HCT116 (cell line): ENCODE results near the gene ACE2. TPM values are rescaled to one million over a fixed set of nuclear protein-coding genes. Genes with fewer than 3 reads are reported as not detected.

Experiments used
- ATAC-seq: fragments of 200-7000 bp; cut with Tn5 transposase; 2 replicates; pipeline ENCODE4 v1.9.1; 2020; ENCODE audit warnings: mild to moderate bottlenecking, moderate library complexity
- BruUV-seq: library from RNA; stranded (reverse); fragments of 400-500 nt; replicated peaks from 2 replicates; lab custom pipeline; 2021; lab: Mats Ljungman, UMichigan
- CTCF ChIA-PET: fragments of 300-600 bp; sonication (Branson Sonifier 250); formaldehyde crosslinking; loops from one replicate; lab custom pipeline; 2021; ENCODE audit warnings: antibody characterized with exemption; lab: Charles Lee
- POLR2A ChIA-PET: fragments of 300-600, 350-600 bp; sonication (Branson Sonifier 250); formaldehyde crosslinking; loops from one replicate; lab custom pipeline; 2021; ENCODE audit warnings: antibody characterized with exemption; lab: Charles Lee
- RAD21 ChIA-PET, 2 experiments: fragments of 300-600 bp; sonication (Branson Sonifier 250); formaldehyde crosslinking; loops; one replicate each; lab custom pipeline; 2023; ENCODE audit warnings: low total read pairs in 2 of 2; ENCODE audit not compliant: uncharacterized antibody in 2 of 2, unreplicated experiment in 2 of 2, low non-redundant PET in 1 of 2; lab: Charles Lee
- DNase-seq: peaks from one replicate; pipeline ENCODE4 v3.0.0-alpha.2; 2010; ENCODE audit warnings: low read depth, low spot score
- H2AFZ ChIP-seq: fragments of 200-600 bp; shearing (Covaris generic), sonication (generic); 2 replicates; pipeline ENCODE4 v1.6.1; 2017; ENCODE audit warnings: low read depth, mixed run types, mixed read lengths, antibody characterized with exemption, low read length; ENCODE audit not compliant: poor library complexity, severe bottlenecking
- H3K27ac ChIP-seq: 2 replicates; pipeline ENCODE4 v1.5.1; 2012; ENCODE audit warnings: low read depth, low read length
- H3K27me3 ChIP-seq: fragments of 200-600 bp; sonication (generic); 2 replicates; pipeline ENCODE4 v1.6.1; 2016; ENCODE audit warnings: mixed run types, low read length, mixed read lengths; ENCODE audit not compliant: insufficient read depth
- H3K36me3 ChIP-seq, 2 experiments: fragments of 200-500 bp in 1 of 2; fragments of 200-600 bp in 1 of 2; sonication (Bioruptor generic) in 1 of 2; sonication (generic) in 1 of 2; 2 replicates each; pipeline versions ENCODE4 v1.5.1 to v1.6.1; 2014 to 2016; ENCODE audit warnings: low read length in 2 of 2, inconsistent platforms in 1 of 2, mixed read lengths in 1 of 2, mixed run types in 1 of 2; ENCODE audit not compliant: insufficient read depth in 2 of 2, control insufficient read depth in 1 of 2
- H3K4me1 ChIP-seq, 2 experiments: fragments of 200-600 bp in 1 of 2; sonication (generic) in 1 of 2; 2 replicates each; pipeline versions ENCODE4 v1.5.1 to v1.6.1; 2012 to 2017; ENCODE audit warnings: low read length in 2 of 2, inconsistent platforms in 1 of 2, mild to moderate bottlenecking in 1 of 2, mixed read lengths in 1 of 2, mixed run types in 1 of 2, moderate library complexity in 1 of 2; ENCODE audit not compliant: insufficient read depth in 2 of 2, control insufficient read depth in 1 of 2
- H3K4me2 ChIP-seq: fragments of 200-600 bp; sonication (generic); 2 replicates; pipeline ENCODE4 v1.6.1; 2017; ENCODE audit warnings: mixed run types, low read length, mixed read lengths
- H3K4me3 ChIP-seq, 2 experiments: fragments of 200-600 bp in 1 of 2; sonication (generic) in 1 of 2; replicated peaks in 1 of 2; 2 replicates each; pipeline ENCODE4 v1.5.1; 2011 to 2016; ENCODE audit warnings: low read length in 2 of 2, control low read depth in 1 of 2, low read depth in 1 of 2, mild to moderate bottlenecking in 1 of 2, mixed read lengths in 1 of 2, mixed run types in 1 of 2
- H3K79me2 ChIP-seq: fragments of 200-600 bp; sonication (generic); 2 replicates; pipeline ENCODE4 v1.6.1; 2017; ENCODE audit warnings: mild to moderate bottlenecking, mixed run types, low read length, moderate library complexity, mixed read lengths; ENCODE audit not compliant: insufficient read depth
- H3K9ac ChIP-seq: fragments of 200-600 bp; sonication (generic); 2 replicates; pipeline ENCODE4 v1.6.1; 2016; ENCODE audit warnings: low read length, mixed read lengths
- H3K9me2 ChIP-seq: fragments of 200-600 bp; sonication (generic), shearing (Covaris generic); 2 replicates; pipeline ENCODE4 v1.6.1; 2017; ENCODE audit warnings: mixed run types, mild to moderate bottlenecking, moderate library complexity; ENCODE audit not compliant: insufficient read depth
- H3K9me3 ChIP-seq, 2 experiments: fragments of 200-500 bp in 1 of 2; fragments of 200-600 bp in 1 of 2; sonication (Bioruptor generic) in 1 of 2; sonication (generic) in 1 of 2; 2 replicates each; pipeline ENCODE4 v1.6.1; 2014 to 2017; ENCODE audit warnings: low read length in 2 of 2, mixed read lengths in 2 of 2, inconsistent platforms in 1 of 2, low read depth in 1 of 2, mild to moderate bottlenecking in 1 of 2, mixed run types in 1 of 2, moderate library complexity in 1 of 2; ENCODE audit not compliant: control insufficient read depth in 1 of 2, insufficient read depth in 1 of 2
- H4K20me1 ChIP-seq: fragments of 200-600 bp; sonication (generic), shearing (Covaris generic); 2 replicates; pipeline ENCODE4 v1.6.1; 2017; ENCODE audit warnings: mixed run types, mild to moderate bottlenecking, moderate library complexity; ENCODE audit not compliant: insufficient read depth
- ATF3 ChIP-seq: IDR thresholded peaks from 2 replicates; pipeline ENCODE4 v1.6.1; 2012
- CBX3 ChIP-seq: IDR thresholded peaks from 2 replicates; pipeline ENCODE4 v1.6.1; 2012; ENCODE audit warnings: low read depth
- CTCF ChIP-seq, 3 experiments: fragments of 200-600 bp in 1 of 3; sonication (generic) in 1 of 3; IDR thresholded peaks in 2 of 3; conservative IDR thresholded peaks in 1 of 3; 2 replicates each; pipeline ENCODE4 v1.5.1; 2012 to 2017; ENCODE audit warnings: low read depth in 2 of 3, low read length in 2 of 3, antibody characterized with exemption in 1 of 3, borderline replicate concordance in 1 of 3, control low read depth in 1 of 3, mild to moderate bottlenecking in 1 of 3, mixed read lengths in 1 of 3, mixed run types in 1 of 3, moderate library complexity in 1 of 3; ENCODE audit not compliant: insufficient read depth in 1 of 3
- ELF1 ChIP-seq: IDR thresholded peaks from 2 replicates; pipeline ENCODE4 v1.6.1; 2012; ENCODE audit warnings: low read depth, borderline replicate concordance
- JUND ChIP-seq: IDR thresholded peaks from 2 replicates; pipeline ENCODE4 v1.6.1; 2012
- POLR2A ChIP-seq: IDR thresholded peaks from 2 replicates; pipeline ENCODE4 v1.7.0; 2011; ENCODE audit warnings: borderline replicate concordance; ENCODE audit not compliant: insufficient read depth, insufficient read length; ENCODE audit errors: extremely low read depth
- RAD21 ChIP-seq: IDR thresholded peaks from 2 replicates; pipeline ENCODE4 v1.6.1; 2012; ENCODE audit warnings: low read depth, mild to moderate bottlenecking
- REST ChIP-seq: IDR thresholded peaks from 2 replicates; pipeline ENCODE4 v1.6.1; 2012; ENCODE audit warnings: low read depth
- SIN3A ChIP-seq: IDR thresholded peaks from 2 replicates; pipeline ENCODE4 v1.6.1; 2012; ENCODE audit warnings: low read depth
- SRF ChIP-seq: IDR thresholded peaks from 2 replicates; pipeline ENCODE4 v1.6.1; 2012; ENCODE audit warnings: low read depth
- YY1 ChIP-seq: IDR thresholded peaks from 2 replicates; pipeline ENCODE4 v1.6.1; 2011; ENCODE audit warnings: low read length, low read depth, moderate library complexity, mild to moderate bottlenecking; ENCODE audit not compliant: insufficient replicate concordance; ENCODE audit errors: extremely low read depth
- ZBTB33 ChIP-seq: IDR thresholded peaks from 2 replicates; pipeline ENCODE4 v1.6.1; 2011; ENCODE audit warnings: mild to moderate bottlenecking, low read length, moderate library complexity; ENCODE audit not compliant: insufficient replicate concordance; ENCODE audit errors: extremely low read depth
- ZFX ChIP-seq: fragments of 450-650 bp; IDR thresholded peaks from 2 replicates; pipeline ENCODE4 v1.6.1; 2017
- intact Hi-C: fragments of 100-400 bp; cut with micrococcal nuclease; formaldehyde crosslinking; loops from 2 replicates; pipeline ENCODE4 v1.10.0; 2022
- total RNA-seq: library from RNA; stranded (reverse); gene quantifications from one replicate; pipeline ENCODE4 v1.2.1, GENCODE V29; 2021; ENCODE audit not compliant: unreplicated experiment
- TF ChIP-seq, protein P1 (sequence below): IDR thresholded peaks from 2 replicates; pipeline ENCODE4 v1.6.1; 2012

Gene ACE2
- total RNA-seq, 1 experiment from 2014 or later: not detected

DNA sequence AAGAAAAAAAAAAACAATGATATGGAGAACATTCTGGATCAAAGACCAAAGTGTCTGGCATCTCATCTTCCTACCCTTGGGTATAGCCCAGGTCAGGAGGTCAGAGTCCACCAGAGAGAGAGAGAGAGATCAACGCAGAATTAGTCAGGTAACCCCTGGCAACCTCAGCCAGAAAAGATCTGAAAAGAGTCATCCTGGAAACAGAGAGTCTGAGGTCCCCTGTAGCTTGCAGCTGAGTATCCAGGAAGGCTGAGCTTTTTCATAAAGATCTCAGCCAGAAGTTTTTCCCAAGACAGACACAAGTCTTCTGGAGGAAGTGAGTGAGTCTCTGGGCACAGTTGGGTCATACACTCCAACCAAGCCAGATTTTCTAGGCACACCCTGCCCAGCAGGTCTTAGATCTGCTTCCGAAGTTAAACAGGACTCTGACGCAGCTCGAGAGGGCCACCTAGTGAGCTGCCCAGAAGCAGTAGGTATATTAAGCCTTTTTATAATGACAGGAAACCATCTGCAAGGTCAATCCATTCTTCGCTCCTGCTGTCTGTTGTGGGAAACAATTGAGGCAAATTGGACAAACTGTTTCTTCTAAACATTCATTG, 35.7 kb downstream of the ACE2 start (continued):
- peak; percentile 80 for TF ChIP-seq RAD21

DNA sequence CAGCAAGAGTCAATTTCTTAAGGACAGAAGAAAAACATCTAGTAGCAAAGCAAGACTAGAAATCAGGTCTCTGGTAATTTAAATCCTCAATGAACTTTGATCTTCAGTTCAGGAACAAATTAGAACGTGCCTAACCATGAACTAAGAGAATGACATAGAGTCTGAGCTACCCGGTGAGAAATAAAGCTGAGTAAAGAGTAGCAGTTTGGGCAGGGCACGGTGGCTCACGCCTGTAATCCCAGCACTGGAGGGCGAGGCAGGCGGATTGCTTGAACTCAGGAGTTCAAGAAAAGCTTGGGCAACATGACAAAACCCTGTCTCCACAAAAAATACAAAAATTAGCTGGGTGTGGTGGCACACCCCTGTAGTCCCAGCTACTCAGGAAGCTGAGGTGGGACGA, 37.7 kb downstream of the ACE2 start:
- no peak overlapping the region for H2AFZ ChIP-seq
- ATAC-seq (no peak), DNase-seq (no peak)
- no peak overlapping the region for H3K27ac ChIP-seq
- H3K9ac ChIP-seq: no peak overlapping the region
- POLR2A ChIA-PET: no interaction called here
- H3K79me2 ChIP-seq: no peaks in the 10 kb centered on the region
- no peak overlapping the region for H3K4me3 ChIP-seq
- CTCF ChIA-PET: no interaction called here
- intact Hi-C loops: no loop called here
- no TSS peak for BruUV-seq
- H3K9me3 ChIP-seq: no peaks in the 10 kb centered on the region
- TF ChIP-seq SRF: no peak
- TF ChIP-seq ELF1: no peak
- no peak for TF ChIP-seq CTCF (IDR thresholded peaks at IDR 0.05 in 2 of 3, conservative IDR thresholded peaks at IDR 0.05 in 1 of 3; ENCODE audit: borderline replicate concordance in 1 of 3, insufficient read depth in 1 of 3, low read depth in 2 of 3, low read length in 2 of 3)
- TF ChIP-seq POLR2A: no peak
- no peak for TF ChIP-seq ZBTB33
- no peak for TF ChIP-seq JUND
- no peak for TF ChIP-seq CBX3
- no peak for TF ChIP-seq ZFX
- TF ChIP-seq SIN3A: no peak
- no peak for TF ChIP-seq YY1
- TF ChIP-seq REST: no peak
- TF ChIP-seq RAD21: no peak
- TF ChIP-seq, protein P1, sequence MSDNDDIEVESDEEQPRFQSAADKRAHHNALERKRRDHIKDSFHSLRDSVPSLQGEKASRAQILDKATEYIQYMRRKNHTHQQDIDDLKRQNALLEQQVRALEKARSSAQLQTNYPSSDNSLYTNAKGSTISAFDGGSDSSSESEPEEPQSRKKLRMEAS: no peak
- no peak for TF ChIP-seq ATF3
- no peaks in the 10 kb centered on the region for H3K27me3 ChIP-seq
- H3K4me2 ChIP-seq: no peak overlapping the region
- no peaks in the 10 kb centered on the region for H3K9me2 ChIP-seq
- RAD21 ChIA-PET: no interaction called here
- peaks cover 0 to 3% of the 10 kb centered on the region in 2 experiments; a peak in 1 of 4 replicates for H3K4me1 ChIP-seq
- H4K20me1 ChIP-seq: no peaks in the 10 kb centered on the region
- H3K36me3 ChIP-seq: no peaks in the 10 kb centered on the region
